NCI-H2081 (cell line): Measurements from ENCODE around the gene SLF2.

ENCODE experiments used
- DNase-seq, 2 experiments: peaks; one replicate each; lab custom pipeline; 2025; lab: John Stamatoyannopoulos, UW

The SLF2 gene

GRCh38 chr10:100912605-100913469 is at the start of gene SLF2:
Gene SLF2, plus strand, starts transcription at chr10:100912963. Its CDS starts 148 bp downstream, at chr10:100913111.
- DNase-seq, result peak; percentile 92 to 95

- DNase-seq, result no peak
These were observed 49.3 kb upstream of the SLF2 start for GRCh38 chr10:100863433-100863832.

- DNase-seq, result no peak
These were observed 48.5 kb upstream of the SLF2 start for GRCh38 chr10:100864036-100864885.

- no peak for DNase-seq
These were observed 47.8 kb upstream of the SLF2 start for GRCh38 chr10:100864978-100865377.

- no peak for DNase-seq
These were observed 46.8 kb upstream of the SLF2 start for GRCh38 chr10:100866010-100866409.

- DNase-seq, result no peak
These were observed 46.1 kb upstream of the SLF2 start for GRCh38 chr10:100866575-100867098.

GRCh38 chr10:100867261-100867963 is 45.4 kb upstream of the SLF2 start:
- DNase-seq, result no peak

- no peak for DNase-seq
These were observed 44.4 kb upstream of the SLF2 start for GRCh38 chr10:100868382-100868781.

- no peak for DNase-seq
These were observed 43.4 kb upstream of the SLF2 start for GRCh38 chr10:100869399-100869798.

GRCh38 chr10:100872034-100872791 is 40.5 kb upstream of the SLF2 start:
- DNase-seq, result peak; percentile 25 to 35

- DNase-seq, result no peak
These were observed 39.5 kb upstream of the SLF2 start for GRCh38 chr10:100873146-100873826.

GRCh38 chr10:100873827-100874326 is 38.9 kb upstream of the SLF2 start:
- DNase-seq, result no peak

GRCh38 chr10:100874702-100875483 is 37.9 kb upstream of the SLF2 start:
- DNase-seq, result no peak

GRCh38 chr10:100875484-100876166 is 37.1 kb upstream of the SLF2 start:
- DNase-seq, result no peak

GRCh38 chr10:100876585-100877460 is 35.9 kb upstream of the SLF2 start:
- DNase-seq, result no peak

GRCh38 chr10:100877461-100877850 is 35.3 kb upstream of the SLF2 start:
- no peak for DNase-seq

- DNase-seq, result peak; percentile 14 to 15
These were observed 34.4 kb upstream of the SLF2 start for GRCh38 chr10:100878291-100878910.
